GM18508 (cell line): ENCODE results near the gene FNDC5.

Experiments used
- ATAC-seq: cut with Tn5 transposase; IDR thresholded peaks from one replicate; pipeline ENCODE4 v1.9.1; 2021; ENCODE audit warnings: moderate number of reproducible peaks; ENCODE audit not compliant: insufficient read depth, unreplicated experiment

FNDC5 gene

DNA sequence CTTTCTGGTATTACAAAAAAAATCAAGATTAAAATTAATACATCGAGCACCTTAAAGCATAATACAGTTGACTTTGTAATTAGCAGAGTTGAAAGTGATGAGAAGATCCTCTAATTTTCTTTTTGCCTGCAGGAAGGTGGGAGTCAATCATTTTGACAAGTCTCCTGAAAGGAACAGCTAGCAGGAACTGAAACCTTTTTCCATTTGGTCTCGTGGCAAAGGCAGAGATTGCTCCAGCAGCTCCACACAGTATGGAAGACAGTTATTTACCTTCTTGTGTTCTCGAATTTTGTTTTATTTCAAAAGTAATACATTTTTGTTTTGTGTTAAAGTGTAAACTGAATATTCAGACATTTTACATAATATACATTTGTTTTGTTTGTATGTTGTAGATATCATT lies 45.5 kb downstream of the FNDC5 start:
- ATAC-seq: no peak

DNA sequence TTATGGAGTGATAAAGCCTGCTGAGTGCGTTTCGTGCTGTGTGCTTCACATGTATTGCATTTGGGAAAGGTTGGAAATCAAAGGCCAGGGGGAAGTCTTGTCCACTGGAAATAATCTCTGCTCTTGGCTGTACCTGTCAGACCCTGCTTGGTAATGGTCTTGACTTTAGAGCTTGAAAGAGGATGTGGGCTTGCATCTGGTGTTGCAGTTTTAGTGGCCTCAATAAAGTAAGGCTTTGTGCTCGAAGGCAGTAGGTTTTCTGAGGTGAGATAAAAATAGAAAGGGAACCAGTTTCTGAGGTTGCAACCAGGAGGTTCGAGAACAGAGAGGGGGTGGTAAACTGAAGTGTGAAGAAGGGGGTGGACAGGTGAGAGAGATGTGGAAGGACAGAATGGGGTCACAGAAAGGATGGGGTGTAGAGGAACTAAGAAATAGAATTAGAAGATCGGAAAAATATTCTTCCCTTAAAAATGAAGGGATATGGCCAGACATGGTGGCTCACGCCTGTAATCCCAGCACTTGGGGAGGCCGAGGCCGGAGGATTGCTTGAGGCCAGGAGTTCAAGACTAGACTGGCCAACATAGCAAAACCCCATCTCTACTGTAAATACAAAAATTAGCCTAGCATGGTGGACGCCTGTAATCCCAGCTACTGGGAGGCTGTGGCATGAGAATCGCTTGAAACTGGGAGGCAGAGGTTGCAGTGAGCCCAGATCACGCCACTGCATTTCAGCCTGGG lies 51.7 kb downstream of the FNDC5 start:
- no peak for ATAC-seq

DNA sequence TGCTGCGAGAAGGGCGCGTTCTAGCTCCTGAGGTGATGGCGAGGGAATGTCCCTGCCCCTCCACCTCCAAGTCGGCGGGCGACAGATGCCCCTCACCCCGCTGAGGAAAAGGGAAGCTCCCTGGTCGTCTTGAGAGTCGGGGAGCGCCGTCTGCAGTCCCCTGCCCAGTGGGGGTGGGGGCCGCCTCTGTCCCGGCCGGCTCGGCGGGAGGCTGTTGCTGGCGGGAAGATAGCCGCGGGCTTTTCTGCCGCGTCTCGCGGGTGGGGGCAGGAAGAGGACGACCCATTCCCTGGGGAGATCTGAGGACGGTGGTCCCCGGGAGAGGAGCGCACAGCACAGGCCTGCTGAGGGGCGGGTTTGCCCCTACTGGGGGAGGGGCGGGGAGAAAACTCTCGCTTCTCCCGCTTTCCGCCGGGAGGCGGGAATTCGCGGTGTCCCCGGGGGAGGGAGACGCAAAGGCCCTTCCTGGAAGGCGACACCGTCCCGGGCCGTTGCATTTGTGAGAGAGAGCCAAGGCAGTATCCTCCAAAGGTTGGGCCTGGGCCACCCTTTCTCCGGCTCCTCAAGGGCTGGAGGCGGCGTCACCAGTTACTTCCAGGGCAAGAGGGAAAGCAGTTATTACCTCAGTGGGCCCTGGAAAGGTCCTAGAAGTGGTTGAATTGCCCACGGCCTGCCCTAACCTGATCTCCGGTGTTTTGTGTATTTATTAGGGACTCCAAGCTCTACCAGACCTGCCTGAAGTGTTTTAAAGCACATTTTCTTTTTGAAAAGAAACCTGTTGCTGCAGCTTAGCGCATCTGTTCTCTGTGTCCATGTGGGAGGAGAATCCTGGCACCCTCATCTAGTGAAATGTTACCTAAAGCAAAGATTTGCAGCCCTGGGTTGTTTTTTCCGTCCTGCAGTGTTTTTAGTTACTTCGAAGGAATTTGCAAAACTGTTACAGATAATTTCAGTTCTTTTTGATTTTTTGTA lies 52.6 kb downstream of the FNDC5 start:
- ATAC-seq: no peak

DNA sequence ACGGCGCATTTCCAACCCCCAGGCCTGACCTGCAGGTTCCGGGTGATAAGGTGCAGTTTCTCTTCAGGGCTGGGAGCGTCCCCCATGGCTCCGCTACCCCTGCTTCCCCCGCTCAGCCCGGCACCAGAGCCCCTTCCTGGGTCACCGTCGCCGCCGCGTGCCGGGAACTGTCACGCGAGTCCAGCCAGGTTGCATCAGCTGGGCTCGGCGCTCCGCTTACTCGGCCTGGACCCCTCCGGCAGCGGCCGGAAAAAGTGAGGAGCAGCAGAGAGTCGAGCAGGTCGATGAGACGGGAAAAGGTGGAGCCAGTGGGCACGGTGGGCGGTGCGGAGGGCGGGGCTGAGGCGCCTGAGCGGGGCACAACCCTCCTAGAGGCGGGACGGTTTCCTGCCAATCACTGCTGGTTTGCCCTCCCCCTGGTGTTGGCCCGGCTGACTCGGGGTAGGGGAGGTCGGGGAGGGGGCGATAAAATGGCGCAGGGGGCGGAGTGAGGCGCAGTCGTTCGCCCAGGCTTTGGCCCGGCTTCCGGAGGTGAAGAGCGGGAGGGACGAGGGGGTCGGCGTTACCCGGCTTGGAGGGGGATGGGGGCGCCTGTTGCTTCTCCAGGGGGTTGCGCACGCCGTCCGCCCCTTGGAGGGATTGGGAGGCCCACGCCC lies 53.4 kb downstream of the FNDC5 start, which contains the start of the genes S100PBP and YARS1:
S100PBP (plus strand) TSS at position 495 of the 656 bp plus-strand sequence. CDS start 8,447 bp downstream, outside the sequence.
YARS1 (minus strand) TSS at position 200 of the 656 bp plus-strand sequence; CDS start at position 86, 114 bp downstream.
- peak; percentile 79 for ATAC-seq

DNA sequence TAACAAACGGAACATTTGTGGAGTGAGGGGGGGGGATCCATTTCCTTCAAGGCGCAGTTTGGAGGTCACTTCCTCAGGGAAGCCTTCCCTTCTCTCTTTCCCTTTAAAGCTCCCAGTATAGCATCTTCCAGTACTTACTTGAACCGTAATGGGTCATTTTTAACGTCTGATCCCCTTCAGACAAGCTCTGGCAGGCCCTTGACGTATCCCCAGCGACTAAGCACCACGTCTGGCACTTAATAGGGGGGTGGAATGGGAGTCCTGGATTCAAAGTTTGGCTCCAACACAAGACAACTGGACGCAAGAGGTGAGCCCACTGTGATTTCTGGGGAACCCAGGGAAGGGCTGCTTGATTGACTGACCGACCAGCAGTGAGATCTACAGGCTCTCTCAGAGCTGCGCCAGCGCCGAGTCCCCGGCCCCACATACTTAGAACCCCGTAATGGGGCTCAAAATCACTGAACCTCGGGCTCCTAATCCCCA lies 54.0 kb downstream of the FNDC5 start:
- ATAC-seq: no peak

DNA sequence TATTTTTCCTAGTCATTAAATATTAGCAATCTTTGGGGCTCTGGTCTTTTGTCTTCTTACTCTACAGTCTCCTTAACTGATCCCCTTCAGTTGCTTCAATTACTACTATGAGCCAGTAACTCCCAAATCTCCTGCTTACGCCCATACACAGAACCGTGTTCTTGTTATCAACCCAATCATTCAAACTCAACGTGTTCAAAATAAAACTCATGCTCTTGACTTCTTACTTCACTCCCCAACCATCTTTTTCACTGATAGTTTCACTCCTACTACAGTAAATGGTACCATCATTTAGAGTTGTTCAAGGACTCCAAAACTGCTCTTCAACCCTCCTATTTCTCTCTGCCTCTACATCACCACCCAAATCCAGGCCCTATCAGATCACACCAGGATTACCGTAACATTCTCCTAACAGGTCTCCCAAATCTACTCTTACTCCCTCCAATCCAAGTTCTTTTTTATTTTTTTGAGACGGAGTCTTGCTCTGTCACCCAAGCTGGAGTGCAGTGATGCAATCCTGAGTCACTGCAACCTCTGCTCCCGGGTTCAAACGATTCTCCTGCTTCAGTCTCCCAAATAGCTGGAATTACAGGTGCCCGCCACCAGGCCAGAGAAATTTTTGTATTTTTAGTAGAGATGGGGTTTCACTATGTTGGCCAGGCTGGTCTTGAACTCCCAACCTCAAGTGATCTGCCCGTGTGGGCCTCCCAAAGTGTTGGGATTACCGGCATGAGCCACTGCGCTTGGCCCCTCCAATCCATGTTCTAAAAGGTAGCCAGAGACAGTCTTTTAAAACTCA lies 56.6 kb downstream of the FNDC5 start:
- ATAC-seq: no peak
